Panc1 (cell line): ENCODE data around the gene SPATA32. TPM values are rescaled to one million over a fixed set of nuclear protein-coding genes. Genes with fewer than 3 reads are reported as not detected.

Experiments used
- ATAC-seq: fragments of 200-7000 bp; cut with Tn5 transposase; 2 replicates; pipeline ENCODE4 v1.9.1; 2020; ENCODE audit warnings: mild to moderate bottlenecking, moderate library complexity
- BruUV-seq: library from RNA; stranded (reverse); fragments of 400-500 nt; replicated peaks from 2 replicates; lab custom pipeline; 2021; lab: Mats Ljungman, UMichigan
- CTCF ChIA-PET: fragments of 300-600 bp; sonication (Branson Sonifier 250); formaldehyde crosslinking; loops from one replicate; lab custom pipeline; 2022; ENCODE audit warnings: antibody characterized with exemption; lab: Charles Lee
- POLR2A ChIA-PET: fragments of 300-600 bp; sonication (Branson Sonifier 250); formaldehyde crosslinking; loops from one replicate; lab custom pipeline; 2022; ENCODE audit warnings: antibody characterized with exemption; lab: Charles Lee
- DNase-seq: peaks from one replicate; pipeline ENCODE4 v3.0.0-alpha.2; 2010; ENCODE audit warnings: low read depth, low spot score
- H3K27ac ChIP-seq: 2 replicates; pipeline ENCODE4 v1.5.1; 2011; ENCODE audit warnings: mild to moderate bottlenecking, low read length, inconsistent platforms
- H3K27me3 ChIP-seq: fragments of 200-500 bp; sonication (Bioruptor generic); 2 replicates; pipeline ENCODE4 v1.6.0; 2014; ENCODE audit warnings: low read length, inconsistent platforms; ENCODE audit not compliant: control insufficient read depth, insufficient read depth
- H3K36me3 ChIP-seq: fragments of 200-500 bp; sonication (Bioruptor generic); 2 replicates; pipeline ENCODE4 v1.5.1; 2014; ENCODE audit warnings: inconsistent platforms, mild to moderate bottlenecking, low read length, moderate library complexity; ENCODE audit not compliant: control insufficient read depth, insufficient read depth
- H3K4me1 ChIP-seq: 2 replicates; pipeline ENCODE4 v1.5.1; 2011; ENCODE audit warnings: inconsistent platforms, mild to moderate bottlenecking, low read length, moderate library complexity; ENCODE audit not compliant: control insufficient read depth, insufficient read depth
- H3K4me3 ChIP-seq, 2 experiments: 2 replicates each; pipeline ENCODE4 v1.5.1; 2011 to 2012; ENCODE audit warnings: low read depth in 2 of 2, low read length in 2 of 2, mild to moderate bottlenecking in 2 of 2, inconsistent platforms in 1 of 2, moderate library complexity in 1 of 2
- H3K9me3 ChIP-seq: fragments of 200-500 bp; sonication (Bioruptor generic); 2 replicates; pipeline ENCODE4 v1.5.1; 2014; ENCODE audit warnings: low read depth, mild to moderate bottlenecking, inconsistent platforms, low read length, moderate library complexity; ENCODE audit not compliant: control insufficient read depth, insufficient read depth
- CTCF ChIP-seq: fragments of 450-650 bp; IDR thresholded peaks from 2 replicates; pipeline ENCODE4 v1.5.1; 2017; ENCODE audit warnings: mild to moderate bottlenecking
- POLR2AphosphoS5 ChIP-seq: IDR thresholded peaks from 2 replicates; pipeline ENCODE4 v1.6.1; 2012; ENCODE audit warnings: mild to moderate bottlenecking, low read depth, low read length, moderate library complexity
- REST ChIP-seq, 2 experiments: IDR thresholded peaks; 2 replicates each; pipeline ENCODE4 v1.6.1; 2011 to 2012; ENCODE audit warnings: low read depth in 2 of 2, control low read depth in 1 of 2, low read length in 1 of 2, mild to moderate bottlenecking in 1 of 2, moderate library complexity in 1 of 2; ENCODE audit not compliant: insufficient read depth in 1 of 2
- SIN3A ChIP-seq: IDR thresholded peaks from 2 replicates; pipeline ENCODE4 v1.6.1; 2012; ENCODE audit warnings: low read depth, mild to moderate bottlenecking, low read length, moderate library complexity, borderline replicate concordance; ENCODE audit not compliant: insufficient read depth
- TCF7L2 ChIP-seq: IDR thresholded peaks from 2 replicates; pipeline ENCODE4 v1.6.1; 2011; ENCODE audit warnings: mild to moderate bottlenecking, low read depth, low read length, inconsistent platforms
- in situ Hi-C: cut with HindIII; loops from 2 replicates; pipeline ENCODE4 v1.10.0; 2016; ENCODE audit warnings: low sequenced_read_pairs, low pct_unique_long_range_greater_than_20kb
- intact Hi-C: fragments of 100-400 bp; cut with micrococcal nuclease; formaldehyde crosslinking; loops from one replicate; pipeline ENCODE4 v1.10.0; 2022; ENCODE audit not compliant: unreplicated experiment
- total RNA-seq: library from RNA; stranded (reverse); gene quantifications from one replicate; pipeline ENCODE4 v1.2.1, GENCODE V29; 2021; ENCODE audit not compliant: unreplicated experiment

The SPATA32 gene
- total RNA-seq, 1 experiment from 2014 or later = 0.26 TPM

- TF ChIP-seq POLR2AphosphoS5 (no peak), TCF7L2 (no peak), REST (IDR thresholded peaks at IDR 0.05; ENCODE audit: insufficient read depth in 1 of 2, low read depth in 2 of 2, low read length in 1 of 2) (no peak), CTCF (no peak), SIN3A (no peak)
- Histone ChIP-seq H3K4me3 (no peak overlapping the region), H3K27me3 (no peaks in the 10 kb centered on the region), H3K36me3 (no peaks in the 10 kb centered on the region), H3K4me1 (peaks cover 5% of the 10 kb centered on the region; the same call in 1 of the 2 replicates), H3K9me3 (no peaks in the 10 kb centered on the region), H3K27ac (no peak overlapping the region)
- ChIA-PET POLR2A (no interaction called here), CTCF (no interaction called here)
- intact Hi-C loops = no loop called here
- DNase-seq (no peak), ATAC-seq (no peak)
- in situ Hi-C loops = no loop called here
- no TSS peak for BruUV-seq
These were observed 19.9 kb downstream of the SPATA32 start for GRCh38 chr17:45242029-45242414.

GRCh38 chr17:45241328-45242028 is 20.4 kb downstream of the SPATA32 start:
- CTCF ChIA-PET = no interaction called here

More at GRCh38 chr17:45241328-45242028, 20.4 kb downstream of the SPATA32 start:
- intact Hi-C loops = no loop called here
- H3K27me3 ChIP-seq = no peaks in the 10 kb centered on the region
- TF ChIP-seq TCF7L2 (no peak), POLR2AphosphoS5 (no peak), REST (IDR thresholded peaks at IDR 0.05; ENCODE audit: insufficient read depth in 1 of 2, low read depth in 2 of 2, low read length in 1 of 2) (no peak), SIN3A (no peak), CTCF (no peak)
- POLR2A ChIA-PET = no interaction called here
- peak overlapping the region in 1 of 2 experiments; percentile 18; a peak in 1 of 4 replicates for H3K4me3 ChIP-seq
- no TSS peak for BruUV-seq
- peaks cover 2% of the 10 kb centered on the region; the same call in 1 of the 2 replicates for H3K4me1 ChIP-seq
- no peak overlapping the region for H3K27ac ChIP-seq
- DNase-seq (no peak), ATAC-seq (no peak)
- in situ Hi-C loops = no loop called here
- H3K9me3 ChIP-seq = no peaks in the 10 kb centered on the region
- no peaks in the 10 kb centered on the region for H3K36me3 ChIP-seq
